ENCODE data around the gene NAALADL2.
A peak's percentile ranks its signal among the peaks of the same experiment; 100 is the strongest.

NAALADL2 gene

DNA sequence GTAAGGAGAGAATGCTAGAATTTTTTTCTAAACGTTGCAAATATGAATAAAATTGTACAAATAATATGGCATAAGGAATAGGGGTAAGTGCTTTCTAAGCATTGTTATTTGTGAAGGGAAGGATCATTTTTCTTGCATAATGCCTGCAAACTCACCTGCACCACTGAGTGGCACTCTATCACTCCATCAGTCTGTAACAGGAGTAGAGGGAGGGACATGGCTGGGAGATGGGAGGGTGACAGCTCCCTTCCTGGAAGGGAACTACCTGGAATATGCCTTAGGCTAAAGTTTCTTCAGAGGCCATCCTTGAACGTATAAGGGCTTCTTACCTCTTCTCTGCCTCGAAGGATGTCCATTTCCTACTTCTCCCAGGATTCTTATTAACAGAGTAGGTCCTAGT lies 3.0 kb downstream of the NAALADL2 start:
- H3K4me3 ChIP-seq (ENCODE audit: low read depth, low read length), result no peak overlapping the region
- TF ChIP-seq, protein P1, sequence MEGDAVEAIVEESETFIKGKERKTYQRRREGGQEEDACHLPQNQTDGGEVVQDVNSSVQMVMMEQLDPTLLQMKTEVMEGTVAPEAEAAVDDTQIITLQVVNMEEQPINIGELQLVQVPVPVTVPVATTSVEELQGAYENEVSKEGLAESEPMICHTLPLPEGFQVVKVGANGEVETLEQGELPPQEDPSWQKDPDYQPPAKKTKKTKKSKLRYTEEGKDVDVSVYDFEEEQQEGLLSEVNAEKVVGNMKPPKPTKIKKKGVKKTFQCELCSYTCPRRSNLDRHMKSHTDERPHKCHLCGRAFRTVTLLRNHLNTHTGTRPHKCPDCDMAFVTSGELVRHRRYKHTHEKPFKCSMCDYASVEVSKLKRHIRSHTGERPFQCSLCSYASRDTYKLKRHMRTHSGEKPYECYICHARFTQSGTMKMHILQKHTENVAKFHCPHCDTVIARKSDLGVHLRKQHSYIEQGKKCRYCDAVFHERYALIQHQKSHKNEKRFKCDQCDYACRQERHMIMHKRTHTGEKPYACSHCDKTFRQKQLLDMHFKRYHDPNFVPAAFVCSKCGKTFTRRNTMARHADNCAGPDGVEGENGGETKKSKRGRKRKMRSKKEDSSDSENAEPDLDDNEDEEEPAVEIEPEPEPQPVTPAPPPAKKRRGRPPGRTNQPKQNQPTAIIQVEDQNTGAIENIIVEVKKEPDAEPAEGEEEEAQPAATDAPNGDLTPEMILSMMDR (conservative IDR thresholded peaks at IDR 0.05; ENCODE audit: low read depth, low read length), result peak; percentile 33
- peak; percentile 41 for DNase-seq (ENCODE audit: low read depth)

DNA sequence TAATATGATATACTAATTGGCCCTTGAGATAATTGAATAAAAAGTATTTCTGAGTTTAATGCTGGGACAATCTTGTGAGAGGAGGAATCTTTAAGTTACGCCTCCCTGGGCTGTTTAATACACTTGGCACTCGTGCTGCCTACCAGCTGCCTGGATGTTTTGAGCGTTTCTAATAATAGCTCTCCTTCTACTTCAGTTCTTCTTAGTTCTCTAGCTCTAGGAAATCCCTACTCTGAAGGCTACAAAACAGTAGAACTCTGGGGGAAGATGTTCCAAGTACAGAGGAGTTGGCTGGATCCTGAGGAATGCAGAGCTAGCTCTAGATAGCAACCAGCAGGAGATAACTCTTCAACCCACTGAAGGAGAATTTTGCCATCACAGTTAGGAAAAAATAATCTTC lies 3.5 kb downstream of the NAALADL2 start:
- DNase-seq (ENCODE audit: low read depth), result peak; percentile 36
- TF ChIP-seq, protein P1 (conservative IDR thresholded peaks at IDR 0.05; ENCODE audit: low read depth, low read length), result no peak

DNA sequence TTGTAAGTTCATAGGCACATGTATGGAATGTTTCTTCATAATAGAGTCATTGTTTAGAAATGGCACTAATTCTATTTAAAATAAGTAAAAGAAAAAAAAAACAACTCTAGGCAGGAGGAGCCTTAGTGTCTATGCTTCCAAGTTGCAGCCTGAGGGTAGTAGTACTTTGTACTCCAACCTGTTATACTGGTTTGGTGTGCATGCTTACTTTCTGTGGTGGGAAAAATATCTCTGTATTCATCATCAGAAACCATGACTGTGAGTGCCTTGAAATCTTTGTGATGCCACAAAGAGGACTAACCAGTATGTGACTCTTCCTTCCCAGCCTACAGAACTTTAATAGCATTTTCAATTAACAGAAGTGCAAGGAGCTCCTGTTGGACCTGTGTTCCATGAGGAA lies 4.4 kb downstream of the NAALADL2 start:
- TF ChIP-seq, protein P1 (conservative IDR thresholded peaks at IDR 0.05; ENCODE audit: low read depth, low read length), result no peak
- DNase-seq (ENCODE audit: low read depth), result no peak
- H3K4me3 ChIP-seq (ENCODE audit: low read depth, low read length), result no peak overlapping the region

More for the DNA sequence above, 3.5 kb downstream of the NAALADL2 start:
- no peak overlapping the region for H3K4me3 ChIP-seq (ENCODE audit: low read depth, low read length)

DNA sequence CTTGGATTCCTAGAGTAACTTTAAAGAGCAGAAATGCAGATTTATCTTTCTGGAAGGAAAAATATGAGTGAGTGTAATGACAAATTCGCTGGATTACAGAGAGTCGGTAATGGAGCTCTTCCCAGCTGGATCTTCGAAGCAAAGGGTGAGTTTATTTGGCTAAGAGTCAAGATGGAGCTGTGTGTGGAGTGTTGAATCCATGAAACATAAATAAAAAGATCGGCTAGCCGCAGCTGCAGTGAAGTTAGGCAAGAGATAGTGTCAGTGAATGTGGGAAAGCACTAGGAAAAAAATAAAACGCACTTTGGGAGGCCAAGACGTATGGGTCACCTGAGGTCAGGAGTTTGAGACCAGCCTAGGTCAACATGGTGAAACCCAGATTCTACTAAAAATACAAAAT lies 10.3 kb downstream of the NAALADL2 start:
- DNase-seq (ENCODE audit: low read depth), result peak; percentile 39
- H3K4me3 ChIP-seq (ENCODE audit: low read depth, low read length), result no peak overlapping the region
- TF ChIP-seq, protein P1 (conservative IDR thresholded peaks at IDR 0.05; ENCODE audit: low read depth, low read length), result no peak

DNA sequence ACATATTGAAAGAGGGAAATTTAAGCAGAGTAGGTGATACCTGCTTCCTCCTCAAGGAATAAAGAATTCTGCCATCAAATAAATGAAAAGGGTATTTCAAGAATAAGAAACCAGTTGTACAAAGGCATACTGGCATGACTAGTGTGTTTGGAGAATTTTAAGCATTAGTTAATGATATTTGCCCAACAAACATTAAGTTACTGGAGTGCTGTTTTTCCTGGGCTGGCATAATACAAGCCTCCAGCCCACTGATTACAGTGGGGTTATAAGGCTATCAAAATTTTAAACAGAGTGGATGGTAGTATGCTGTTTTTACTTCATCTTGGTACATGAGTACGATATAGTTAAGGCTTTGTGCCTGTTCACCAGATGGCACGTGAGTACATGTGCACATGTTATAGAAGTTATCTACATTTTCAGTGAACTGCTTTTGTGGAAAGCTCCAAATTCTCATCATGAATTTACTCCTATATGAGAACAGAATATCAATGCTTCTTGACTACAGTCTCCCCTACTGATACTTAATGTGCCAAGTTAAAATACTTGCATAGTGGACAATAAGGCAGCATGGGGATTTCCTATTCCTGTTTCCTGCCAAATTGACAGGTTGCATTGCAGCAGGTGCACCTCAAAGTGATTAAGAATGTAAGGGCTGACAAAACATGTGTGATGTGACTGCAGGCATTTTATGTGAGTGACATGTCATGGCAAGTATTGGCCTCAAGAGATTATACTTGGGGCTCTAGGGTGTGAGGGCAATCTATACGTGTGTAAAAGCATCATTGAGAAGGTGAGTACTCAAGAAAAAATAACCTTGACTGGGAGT lies 14.9 kb downstream of the NAALADL2 start:
- DNase-seq (ENCODE audit: low read depth), result no peak
- TF ChIP-seq, protein P1 (conservative IDR thresholded peaks at IDR 0.05; ENCODE audit: low read depth, low read length), result no peak
- H3K4me3 ChIP-seq (ENCODE audit: low read depth, low read length), result no peak overlapping the region

DNA sequence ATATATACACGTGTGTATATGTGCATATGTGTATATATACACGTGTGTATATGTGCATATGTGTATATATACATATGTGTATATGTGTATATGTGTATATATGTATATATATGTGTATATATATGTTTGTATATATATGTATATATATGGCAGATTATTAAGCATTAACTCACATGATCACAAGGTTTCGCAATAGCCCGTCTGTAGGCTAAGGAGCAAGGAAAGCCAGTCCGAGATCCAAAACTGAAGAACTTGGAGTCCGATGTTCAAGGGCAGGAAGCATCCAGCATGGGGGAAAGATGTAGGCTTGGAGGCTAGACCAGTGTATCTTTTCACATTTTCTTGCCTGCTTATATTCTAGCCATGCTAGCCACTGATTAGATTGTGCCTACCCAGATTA lies 23.7 kb downstream of the NAALADL2 start:
- DNase-seq (ENCODE audit: low read depth), result no peak
- H3K4me3 ChIP-seq (ENCODE audit: low read depth, low read length), result no peak overlapping the region
- TF ChIP-seq, protein P1 (conservative IDR thresholded peaks at IDR 0.05; ENCODE audit: low read depth, low read length), result no peak

Measured in choroid plexus epithelial cell (primary cell).